Transverse colon (tissue), 4 donors: ENCODE measurements around the gene SLC9A4.

Experiments
- CTCF ChIP-seq, 5 experiments: fragments of 200-600 bp in 3 of 5; fragments of 450-650 bp in 2 of 5; sonication (generic) in 3 of 5; IDR thresholded peaks; 1 replicate in 2 of 5; 2 replicates in 3 of 5; pipeline ENCODE4 v1.5.1; 2016 to 2017; ENCODE audit warnings: antibody characterized with exemption in 5 of 5, inconsistent platforms in 3 of 5, mild to moderate bottlenecking in 2 of 5, moderate library complexity in 1 of 5
- EP300 ChIP-seq: sonication (generic); formaldehyde crosslinking; IDR thresholded peaks from one replicate; pipeline ENCODE4 v1.6.1; 2017; ENCODE audit warnings: antibody characterized with exemption, low read depth
- POLR2A ChIP-seq: fragments of 450-650 bp; IDR thresholded peaks from one replicate; pipeline ENCODE4 v1.6.1; 2016; ENCODE audit warnings: antibody characterized with exemption, mild to moderate bottlenecking, moderate library complexity
- POLR2AphosphoS5 ChIP-seq, 3 donors: sonication (generic); formaldehyde crosslinking; IDR thresholded peaks; one replicate each; pipeline ENCODE4 v1.6.1; 2016; ENCODE audit warnings: antibody characterized with exemption in 3 of 3

GRCh38 chr2:102427249-102427648 is 45.8 kb upstream of the SLC9A4 start:
- TF ChIP-seq EP300 (no peak), CTCF (IDR thresholded peaks at IDR 0.05) (no peak), POLR2A (no peak), POLR2AphosphoS5 (IDR thresholded peaks at IDR 0.05) (no peak)
